Upper lobe of left lung (tissue), 4 donors: Measurements from ENCODE around the gene AK9.

ENCODE experiments used
- EP300 ChIP-seq, 4 donors: sonication (generic); formaldehyde crosslinking; IDR thresholded peaks; one replicate each; pipeline ENCODE4 v1.5.1; 2017; ENCODE audit warnings: antibody characterized with exemption in 4 of 4, control low read depth in 2 of 4
- POLR2A ChIP-seq, 4 donors: fragments of 450-650 bp; IDR thresholded peaks; one replicate each; pipeline ENCODE4 v1.5.1; 2016 to 2017; ENCODE audit warnings: antibody characterized with exemption in 4 of 4, mild to moderate bottlenecking in 2 of 4
- POLR2AphosphoS5 ChIP-seq, 2 donors: sonication (generic); formaldehyde crosslinking; IDR thresholded peaks; one replicate each; pipeline ENCODE4 v1.5.1; 2017; ENCODE audit warnings: antibody characterized with exemption in 2 of 2
- TF ChIP-seq, protein P1 (sequence below), 6 experiments: fragments of 450-650 bp in 4 of 6; fragments of 200-600 bp in 2 of 6; sonication (generic) in 2 of 6; IDR thresholded peaks; one replicate each; pipeline ENCODE4 v1.5.1; 2016 to 2019; ENCODE audit warnings: antibody characterized with exemption in 6 of 6

DNA sequence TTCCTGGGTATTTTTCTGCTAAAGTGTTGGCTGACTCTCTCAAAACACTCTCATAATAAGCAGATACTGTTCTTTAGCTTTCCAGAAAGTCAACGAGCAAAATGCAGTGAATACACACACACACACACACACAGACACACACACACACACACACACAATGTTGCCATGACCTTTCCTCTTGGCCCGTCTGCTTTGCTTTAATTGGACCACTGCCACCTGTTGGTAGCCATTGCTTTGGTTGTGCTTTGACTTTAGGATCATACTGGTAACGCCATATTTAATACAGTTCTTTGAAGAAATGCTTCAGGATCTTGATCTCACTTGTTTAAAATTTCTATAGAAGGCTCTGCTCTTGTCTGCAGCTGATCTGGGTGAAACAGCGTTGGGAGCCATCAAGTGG is 4.5 kb upstream of the AK9 start:
- TF ChIP-seq, protein P1, sequence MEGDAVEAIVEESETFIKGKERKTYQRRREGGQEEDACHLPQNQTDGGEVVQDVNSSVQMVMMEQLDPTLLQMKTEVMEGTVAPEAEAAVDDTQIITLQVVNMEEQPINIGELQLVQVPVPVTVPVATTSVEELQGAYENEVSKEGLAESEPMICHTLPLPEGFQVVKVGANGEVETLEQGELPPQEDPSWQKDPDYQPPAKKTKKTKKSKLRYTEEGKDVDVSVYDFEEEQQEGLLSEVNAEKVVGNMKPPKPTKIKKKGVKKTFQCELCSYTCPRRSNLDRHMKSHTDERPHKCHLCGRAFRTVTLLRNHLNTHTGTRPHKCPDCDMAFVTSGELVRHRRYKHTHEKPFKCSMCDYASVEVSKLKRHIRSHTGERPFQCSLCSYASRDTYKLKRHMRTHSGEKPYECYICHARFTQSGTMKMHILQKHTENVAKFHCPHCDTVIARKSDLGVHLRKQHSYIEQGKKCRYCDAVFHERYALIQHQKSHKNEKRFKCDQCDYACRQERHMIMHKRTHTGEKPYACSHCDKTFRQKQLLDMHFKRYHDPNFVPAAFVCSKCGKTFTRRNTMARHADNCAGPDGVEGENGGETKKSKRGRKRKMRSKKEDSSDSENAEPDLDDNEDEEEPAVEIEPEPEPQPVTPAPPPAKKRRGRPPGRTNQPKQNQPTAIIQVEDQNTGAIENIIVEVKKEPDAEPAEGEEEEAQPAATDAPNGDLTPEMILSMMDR (IDR thresholded peaks at IDR 0.05): no peak
- TF ChIP-seq POLR2A (IDR thresholded peaks at IDR 0.05): no peak
- TF ChIP-seq POLR2AphosphoS5 (IDR thresholded peaks at IDR 0.05): no peak
- TF ChIP-seq EP300 (IDR thresholded peaks at IDR 0.05): no peak
